WTC11 (cell line): ENCODE data around the gene NT5C1A.

Source experiments
- CTCF ChIP-seq: fragments of 200-600 bp; IDR thresholded peaks from 2 replicates; pipeline ENCODE4 v1.8.0; 2022; ENCODE audit warnings: antibody characterized with exemption
- FOXK1 ChIP-seq: sonication (generic); formaldehyde crosslinking; IDR thresholded peaks from 2 replicates; pipeline ENCODE4 v1.8.0; 2022; ENCODE audit warnings: mild to moderate bottlenecking, moderate library complexity, missing genetic modification reagents
- JAZF1 ChIP-seq: fragments of 250-450 bp; sonication (Bioruptor Pico); IDR thresholded peaks from 2 replicates; pipeline ENCODE4 v1.9.0; 2021; ENCODE audit warnings: moderate library complexity, mild to moderate bottlenecking, inconsistent platforms
- JUN ChIP-seq: sonication (generic); formaldehyde crosslinking; IDR thresholded peaks from 2 replicates; pipeline ENCODE4 v1.8.0; 2023; ENCODE audit warnings: mild to moderate bottlenecking, missing genetic modification reagents
- MYBL2 ChIP-seq: sonication (generic); formaldehyde crosslinking; IDR thresholded peaks from 2 replicates; pipeline ENCODE4 v1.8.1; 2023; ENCODE audit warnings: mild to moderate bottlenecking, moderate library complexity, missing genetic modification reagents
- NR1H2 ChIP-seq: sonication (generic); formaldehyde crosslinking; IDR thresholded peaks from 2 replicates; pipeline ENCODE4 v1.9.0; 2021; ENCODE audit warnings: mild to moderate bottlenecking, moderate library complexity, missing genetic modification reagents
- NR2C2 ChIP-seq: sonication (generic); formaldehyde crosslinking; IDR thresholded peaks from 2 replicates; pipeline ENCODE4 v1.8.0; 2022; ENCODE audit warnings: mild to moderate bottlenecking, missing genetic modification reagents
- STAT6 ChIP-seq: sonication (generic); formaldehyde crosslinking; conservative IDR thresholded peaks from 2 replicates; pipeline ENCODE4 v1.8.1; 2023; ENCODE audit warnings: mild to moderate bottlenecking, low read depth, missing genetic modification reagents, moderate library complexity
- TEAD1 ChIP-seq: sonication (generic); formaldehyde crosslinking; IDR thresholded peaks from 2 replicates; pipeline ENCODE4 v1.8.0; 2022; ENCODE audit warnings: mild to moderate bottlenecking, missing genetic modification reagents
- USF1 ChIP-seq: sonication (generic); formaldehyde crosslinking; IDR thresholded peaks from 2 replicates; pipeline ENCODE4 v1.8.0; 2022; ENCODE audit warnings: mild to moderate bottlenecking, missing genetic modification reagents
- USF2 ChIP-seq: sonication (generic); formaldehyde crosslinking; IDR thresholded peaks from 2 replicates; pipeline ENCODE4 v1.8.1; 2023; ENCODE audit warnings: mild to moderate bottlenecking, missing genetic modification reagents, moderate library complexity
- ZMAT4 ChIP-seq: fragments of 250-450 bp; sonication (Bioruptor Pico); IDR thresholded peaks from 2 replicates; pipeline ENCODE4 v1.9.0; 2021; ENCODE audit warnings: mild to moderate bottlenecking
- ZNF232 ChIP-seq: sonication (generic); formaldehyde crosslinking; IDR thresholded peaks from 2 replicates; pipeline ENCODE4 v1.8.0; 2022; ENCODE audit warnings: mild to moderate bottlenecking, missing genetic modification reagents

GRCh38 chr1:39663559-39663958 lies 8.3 kb downstream of the NT5C1A start:
- no peak for TF ChIP-seq NR2C2
- no peak for TF ChIP-seq CTCF
- TF ChIP-seq STAT6 (CRISPR knock-in tag): no peak
- no peak for TF ChIP-seq TEAD1 (CRISPR knock-in tag)
- TF ChIP-seq MYBL2 (CRISPR knock-in tag): no peak
- no peak for TF ChIP-seq JUN (CRISPR knock-in tag)
- TF ChIP-seq USF1 (CRISPR knock-in tag): no peak
- TF ChIP-seq FOXK1 (CRISPR knock-in tag): no peak
- TF ChIP-seq ZMAT4 (CRISPR knock-in tag): no peak
- no peak for TF ChIP-seq USF2
- TF ChIP-seq ZNF232: no peak
- no peak for TF ChIP-seq JAZF1 (CRISPR knock-in tag)
- TF ChIP-seq NR1H2 (CRISPR knock-in tag): no peak
